NCI-H128 (cell line): ENCODE data around the gene CREB3.

ENCODE experiments used
- DNase-seq: peaks from one replicate; lab custom pipeline; 2025; ENCODE audit not compliant: unreplicated experiment; lab: John Stamatoyannopoulos, UW

The CREB3 gene

GRCh38 chr9:35732185-35732799 lies at the start of gene CREB3, which contains the start of gene TLN1:
CREB3 (plus strand) TSS chr9:35732666; CDS start chr9:35732773, 107 bp downstream.
TLN1 (minus strand) TSS chr9:35732195; CDS start chr9:35725694, 6,501 bp downstream.
- DNase-seq = peak; percentile 100

- no peak for DNase-seq
Observed at GRCh38 chr9:35683323-35683722, 49.1 kb upstream of the CREB3 start.

GRCh38 chr9:35684921-35685320 lies 47.5 kb upstream of the CREB3 start:
- no peak for DNase-seq

- no peak for DNase-seq
Observed at GRCh38 chr9:35685506-35685905, 47.0 kb upstream of the CREB3 start.

- DNase-seq = no peak
Observed at GRCh38 chr9:35686222-35687203, 46.0 kb upstream of the CREB3 start.

GRCh38 chr9:35687306-35687705 lies 45.2 kb upstream of the CREB3 start:
- no peak for DNase-seq

- DNase-seq = no peak
Observed at GRCh38 chr9:35687972-35688557, 44.4 kb upstream of the CREB3 start.

GRCh38 chr9:35688558-35689541 lies 43.6 kb upstream of the CREB3 start:
- no peak for DNase-seq

- DNase-seq = no peak
Observed at GRCh38 chr9:35689542-35690293, 42.7 kb upstream of the CREB3 start, which contains the start of gene TPM2. TPM2 (minus strand) TSS chr9:35689925; CDS start chr9:35689817, 108 bp downstream.

- DNase-seq = no peak
Observed at GRCh38 chr9:35690294-35690613, 42.2 kb upstream of the CREB3 start.

GRCh38 chr9:35690614-35691333 lies 41.7 kb upstream of the CREB3 start:
- DNase-seq = no peak

- DNase-seq = no peak
Observed at GRCh38 chr9:35691334-35691650, 41.2 kb upstream of the CREB3 start.

- no peak for DNase-seq
Observed at GRCh38 chr9:35691757-35692301, 40.6 kb upstream of the CREB3 start.

- DNase-seq = no peak
Observed at GRCh38 chr9:35695943-35696401, 36.5 kb upstream of the CREB3 start.

- DNase-seq = no peak
Observed at GRCh38 chr9:35696520-35697215, 35.8 kb upstream of the CREB3 start.

- no peak for DNase-seq
Observed at GRCh38 chr9:35697486-35697885, 35.0 kb upstream of the CREB3 start.

GRCh38 chr9:35698231-35698630 lies 34.2 kb upstream of the CREB3 start:
- DNase-seq = no peak

- DNase-seq = no peak
Observed at GRCh38 chr9:35700031-35700430, 32.4 kb upstream of the CREB3 start.
